GM12878 (cell line): ENCODE data around the gene MIR17HG. TPM values are rescaled to one million over a fixed set of nuclear protein-coding genes. Genes with fewer than 3 reads are reported as not detected.

Source experiments
- ATAC-seq: fragments of 200-7000 bp; cut with Tn5 transposase; 3 replicates; pipeline ENCODE4 v1.9.1; 2020; ENCODE audit warnings: mild to moderate bottlenecking, moderate library complexity
- BruUV-seq: library from RNA; stranded (reverse); fragments of 400-500 nt; replicated peaks from 2 replicates; lab custom pipeline; 2021; lab: Mats Ljungman, UMichigan
- CTCF ChIA-PET: fragments of 300-600 bp; sonication (Branson Sonifier 250); formaldehyde crosslinking; extraction: SDS; loops from one replicate; lab custom pipeline; 2021; ENCODE audit warnings: inconsistent platforms; lab: Yijun Ruan, JAX
- POLR2A ChIA-PET: fragments of 350-600 bp; formaldehyde crosslinking; extraction: SDS; loops from one replicate; lab custom pipeline; 2021; ENCODE audit warnings: inconsistent platforms; lab: Charles Lee
- RAD21 ChIA-PET: fragments of 300-600 bp; sonication (Branson Sonifier 250); formaldehyde crosslinking; loops from one replicate; lab custom pipeline; 2023; ENCODE audit warnings: antibody characterized with exemption; ENCODE audit not compliant: unreplicated experiment; lab: Charles Lee
- SMC1A ChIA-PET: fragments of 300-600 bp; sonication (Branson Sonifier 250); formaldehyde crosslinking; loops from one replicate; lab custom pipeline; 2023; ENCODE audit not compliant: unreplicated experiment, uncharacterized antibody; lab: Charles Lee
- DNase-seq: peaks from one replicate; pipeline ENCODE4 v3.0.0-alpha.2; 2011; ENCODE audit warnings: low read depth, low spot score
- FAIRE-seq: peaks from 3 replicates; lab custom pipeline; 2011; peaks lifted over from hg19 to GRCh38; lab: Jason Lieb, UNC
- H2AFZ ChIP-seq: 2 replicates; pipeline ENCODE4 v1.6.0; 2011; ENCODE audit warnings: low read depth, low read length, control low read depth; ENCODE audit not compliant: control insufficient read depth
- H3K27ac ChIP-seq: 2 replicates; pipeline ENCODE4 v1.5.1; 2011; ENCODE audit warnings: control low read depth; ENCODE audit not compliant: control insufficient read depth, insufficient read depth
- H3K27me3 ChIP-seq, 2 experiments: replicated peaks in 1 of 2; 2 replicates each; pipeline versions ENCODE4 v1.6.0 to v1.6.1; 2011; ENCODE audit warnings: low read length in 1 of 2; ENCODE audit not compliant: control insufficient read depth in 2 of 2, insufficient read depth in 2 of 2
- H3K36me3 ChIP-seq, 2 experiments: 2 replicates each; pipeline ENCODE4 v1.5.1; 2011; ENCODE audit warnings: low read length in 1 of 2; ENCODE audit not compliant: control insufficient read depth in 2 of 2, insufficient read depth in 2 of 2
- H3K4me1 ChIP-seq: 2 replicates; pipeline ENCODE4 v1.6.1; 2011; ENCODE audit warnings: mild to moderate bottlenecking, low read length, moderate library complexity, mixed read lengths; ENCODE audit not compliant: control insufficient read depth, insufficient read depth
- H3K4me2 ChIP-seq: 2 replicates; pipeline ENCODE4 v1.6.0; 2011; ENCODE audit warnings: control low read depth; ENCODE audit not compliant: control insufficient read depth, insufficient read depth
- H3K4me3 ChIP-seq: fragments of 200-600 bp; sonication (generic); 2 replicates; pipeline ENCODE4 v1.5.1; 2016
- H3K79me2 ChIP-seq: 2 replicates; pipeline ENCODE4 v1.6.0; 2011; ENCODE audit warnings: low read length; ENCODE audit not compliant: control insufficient read depth, insufficient read depth
- H3K9ac ChIP-seq: 2 replicates; pipeline ENCODE4 v1.8.0; 2011; ENCODE audit warnings: low read length, control low read depth, mixed read lengths; ENCODE audit not compliant: control insufficient read depth, insufficient read depth
- H3K9me3 ChIP-seq: replicated peaks from 3 replicates; pipeline ENCODE4 v1.5.1; 2011; ENCODE audit warnings: mild to moderate bottlenecking, low read length; ENCODE audit not compliant: control insufficient read depth, insufficient read depth
- H4K20me1 ChIP-seq: 2 replicates; pipeline ENCODE4 v1.6.0; 2011; ENCODE audit not compliant: control insufficient read depth, insufficient read depth
- ASH2L ChIP-seq: fragments of 300-600, 200-600 bp; sonication (generic); IDR thresholded peaks from 2 replicates; pipeline ENCODE4 v1.6.1; 2017; ENCODE audit warnings: low read depth, mild to moderate bottlenecking, borderline replicate concordance
- ATF2 ChIP-seq: IDR thresholded peaks from 2 replicates; pipeline ENCODE4 v1.6.1; 2012; ENCODE audit warnings: low read length, inconsistent platforms
- ATF3 ChIP-seq: IDR thresholded peaks from 2 replicates; pipeline ENCODE4 v1.6.1; 2011; ENCODE audit warnings: low read depth, mild to moderate bottlenecking, low read length, moderate library complexity, borderline replicate concordance; ENCODE audit errors: extremely low read depth
- DPF2 ChIP-seq: fragments of 450-650 bp; IDR thresholded peaks from 2 replicates; pipeline ENCODE4 v1.6.1; 2017; ENCODE audit warnings: mild to moderate bottlenecking
- HDAC6 ChIP-seq: fragments of 200-600 bp; sonication (generic); IDR thresholded peaks from one replicate; pipeline ENCODE4 v1.8.0; 2017; ENCODE audit warnings: antibody characterized with exemption; ENCODE audit not compliant: unreplicated experiment
- JUNB ChIP-seq: IDR thresholded peaks from 2 replicates; pipeline ENCODE4 v1.6.1; 2016; ENCODE audit warnings: antibody characterized with exemption, mild to moderate bottlenecking
- KDM1A ChIP-seq: fragments of 200-600 bp; sonication (generic); IDR thresholded peaks from 2 replicates; pipeline ENCODE4 v1.6.1; 2016; ENCODE audit warnings: borderline replicate concordance
- MTA2 ChIP-seq: fragments of 450-650 bp; IDR thresholded peaks from 2 replicates; pipeline ENCODE4 v1.6.1; 2016; ENCODE audit warnings: low read depth, mild to moderate bottlenecking, moderate library complexity
- NFIC ChIP-seq: IDR thresholded peaks from 2 replicates; pipeline ENCODE4 v1.6.1; 2012; ENCODE audit warnings: low read depth, mild to moderate bottlenecking, inconsistent platforms, low read length, moderate library complexity
- NFXL1 ChIP-seq: fragments of 450-650 bp; IDR thresholded peaks from 2 replicates; pipeline ENCODE4 v1.6.1; 2017; ENCODE audit warnings: antibody characterized with exemption, mild to moderate bottlenecking, borderline replicate concordance
- NFYA ChIP-seq: IDR thresholded peaks from 2 replicates; pipeline ENCODE4 v1.6.1; 2011; ENCODE audit warnings: low read depth, mild to moderate bottlenecking, low read length, improper control_type of control experiment, borderline replicate concordance
- PBX3 ChIP-seq: IDR thresholded peaks from 2 replicates; pipeline ENCODE4 v1.6.1; 2011; ENCODE audit warnings: mild to moderate bottlenecking, low read depth, low read length, moderate library complexity; ENCODE audit not compliant: insufficient replicate concordance
- RB1 ChIP-seq: fragments of 450-650 bp; formaldehyde crosslinking; IDR thresholded peaks from 2 replicates; pipeline ENCODE4 v1.6.1; 2017; ENCODE audit warnings: mild to moderate bottlenecking, borderline replicate concordance
- RFX5 ChIP-seq: IDR thresholded peaks from 2 replicates; pipeline ENCODE4 v1.6.1; 2011; ENCODE audit warnings: low read depth, low read length, improper control_type of control experiment
- RUNX3 ChIP-seq: IDR thresholded peaks from 2 replicates; pipeline ENCODE4 v1.6.1; 2012; ENCODE audit warnings: low read length, inconsistent platforms
- SIX5 ChIP-seq: IDR thresholded peaks from 2 replicates; pipeline ENCODE4 v1.6.1; 2011; ENCODE audit warnings: mild to moderate bottlenecking, low read depth, low read length, moderate library complexity; ENCODE audit not compliant: severe bottlenecking
- SRF ChIP-seq, 2 experiments: IDR thresholded peaks; 2 replicates each; pipeline ENCODE4 v1.6.1; 2011; ENCODE audit warnings: low read depth in 2 of 2, low read length in 2 of 2, mild to moderate bottlenecking in 1 of 2, moderate library complexity in 1 of 2
- TCF12 ChIP-seq: IDR thresholded peaks from 2 replicates; pipeline ENCODE4 v1.6.1; 2011; ENCODE audit warnings: low read depth, mild to moderate bottlenecking, low read length
- USF2 ChIP-seq: IDR thresholded peaks from 2 replicates; pipeline ENCODE4 v1.6.1; 2011; ENCODE audit warnings: low read depth, low read length, improper control_type of control experiment, borderline replicate concordance
- ZNF24 ChIP-seq: fragments of 450-650 bp; IDR thresholded peaks from 2 replicates; pipeline ENCODE4 v1.6.1; 2017; ENCODE audit warnings: antibody characterized with exemption, mild to moderate bottlenecking
- ZSCAN29 ChIP-seq: fragments of 450-650 bp; IDR thresholded peaks from 2 replicates; pipeline ENCODE4 v1.6.1; 2017; ENCODE audit warnings: mild to moderate bottlenecking, moderate library complexity
- WGBS: methylation state at CpG from one replicate; pipeline ENCODE4 v1.1.6; 2016; ENCODE audit warnings: low lambda C conversion rate; ENCODE audit not compliant: insufficient replicate concordance, insufficient coverage; ENCODE audit errors: missing lambda C conversion rate; 5-methylcytosine and 5-hydroxymethylcytosine counted together
- in situ Hi-C: fragments of 300-500 bp; cut with MboI; formaldehyde crosslinking; loops from 9 replicates; pipeline ENCODE4 v1.14.3; 2018; ENCODE audit warnings: mixed read lengths
- intact Hi-C: fragments of 100-400 bp; cut with micrococcal nuclease; formaldehyde crosslinking; loops from one replicate; pipeline ENCODE4 v1.14.2; 2022; ENCODE audit not compliant: unreplicated experiment
- polyA plus RNA-seq, 11 experiments: library from polyadenylated mRNA; depleted of rRNA in 4 of 11; unstranded in 6 of 11; stranded (reverse) in 5 of 11; fragments of >200 nt; fragmentation: Nextera tagmentation in 4 of 11; fragmentation: Illumina TruSeq in 1 of 11; extraction: Ambion mirVana in 4 of 11; extraction: Trizol in 1 of 11; gene quantifications; 1 replicate in 1 of 11; 2 replicates in 10 of 11; pipeline versions ENCODE4 v1.2.1 to v1.2.3, GENCODE V29; 2011 to 2016; ENCODE audit warnings: inconsistent platforms in 2 of 11, missing spikeins in 2 of 11, low read depth in 1 of 11
- total RNA-seq, 4 experiments: library from RNA; depleted of rRNA in 3 of 4; stranded (reverse); fragments of >200 nt in 3 of 4; fragmentation: Illumina TruSeq in 1 of 4; extraction: Trizol in 1 of 4; gene quantifications; 2 replicates each; pipeline versions ENCODE4 v1.2.1 to v1.2.3, GENCODE V29; 2013 to 2021

MIR17HG gene
- total and polyA plus RNA-seq, 10 of the 15 experiments (the other 5 are each of a cell fraction or from before 2014, with no cell fraction given), result 4.4 to 37.7 (median 15.1) TPM

GRCh38 chr13:91346062-91346461 lies 1.4 kb upstream of the MIR17HG start:
- Histone ChIP-seq H2AFZ (peak overlapping the region; percentile 16), H3K4me2 (peak overlapping the region; percentile 98), H4K20me1 (peaks cover 5% of the 10 kb centered on the region; the same call in 1 of the 2 replicates), H3K9ac (no peak overlapping the region), H3K36me3 (peaks cover 2 to 8% of the 10 kb centered on the region in 2 experiments; a peak in 3 of 4 replicates), H3K4me1 (peaks cover 11% of the 10 kb centered on the region; the same call in 1 of the 2 replicates), H3K27ac (peak overlapping the region; percentile 81; the same call in 1 of the 2 replicates), H3K9me3 (no peaks in the 10 kb centered on the region), H3K79me2 (peaks cover 34% of the 10 kb centered on the region)
- ChIA-PET CTCF (interaction anchor here (1.1 to 2.8 kb wide), 6 partner anchors 16 to 211 kb away, joined by 3 to 40 read pairs (median 7); no protein-coding TSS in a partner anchor), SMC1A (interaction anchor here (0.6 to 4.6 kb wide), 11 partner anchors 8 to 182 kb away, joined by 3 to 47 read pairs (median 3); no protein-coding TSS in a partner anchor)
- peak; percentile 6 for ATAC-seq
- 16% methylated on average over 4 of the region's 4 CpGs for WGBS
- BruUV-seq, result no TSS peak
- no peak for FAIRE-seq
- intact Hi-C loops, result loop anchor here (2.0 kb wide), 1 partner anchor 15 kb away; no protein-coding TSS in a partner anchor
- DNase-seq, result no peak
- in situ Hi-C loops, result no loop called here
- no peak for TF ChIP-seq RB1
- 0 out of 2 replicates have a peak, but pooled peaks have one; percentile 26 for TF ChIP-seq MTA2
- TF ChIP-seq RUNX3, result no peak
- no peak for TF ChIP-seq ZSCAN29
- TF ChIP-seq RFX5, result no peak
- TF ChIP-seq KDM1A, result no peak
- no peak for TF ChIP-seq USF2
- no peak for TF ChIP-seq ATF3
- TF ChIP-seq SIX5, result no peak
- peak; percentile 42; the same call in 1 of the 2 replicates for TF ChIP-seq ATF2
- TF ChIP-seq HDAC6, result no peak
- TF ChIP-seq ZNF24, result no peak
- TF ChIP-seq DPF2, result 0 out of 2 replicates have a peak, but pooled peaks have one; percentile 22
- TF ChIP-seq ASH2L, result no peak
- no peak for TF ChIP-seq TCF12
- no peak for TF ChIP-seq SRF (IDR thresholded peaks at IDR 0.05; ENCODE audit: low read depth in 2 of 2, low read length in 2 of 2)
- TF ChIP-seq NFIC, result peak; percentile 77; the same call in 1 of the 2 replicates
- peak; percentile 58 for TF ChIP-seq JUNB
- TF ChIP-seq NFXL1, result no peak
- TF ChIP-seq PBX3, result no peak
- no peak for TF ChIP-seq NFYA
- TF ChIP-seq, all 136 proteins: peak for 5
- POLR2A ChIA-PET, result interaction anchor here (1.1 to 3.2 kb wide), 4 partner anchors 13 to 34 kb away, joined by 3 to 15 read pairs (median 10); no protein-coding TSS in a partner anchor
- H3K27me3 ChIP-seq, result no peaks in the 10 kb centered on the region
- no peak overlapping the region; the same call in 1 of the 2 replicates for H3K4me3 ChIP-seq
- RAD21 ChIA-PET, result interaction anchor here (0.5 to 4.4 kb wide), 4 partner anchors 15 to 44 kb away, joined by 3 to 60 read pairs (median 18); no protein-coding TSS in a partner anchor
